Activated naive CD4-positive, alpha-beta T cell treated with anti-CD3 and anti-CD28 coated beads, Interleukin-2, amount 50 U/mL, for 72 hours (primary cell): Measurements from ENCODE around the gene PSG7. TPM values are rescaled to one million over a fixed set of nuclear protein-coding genes. Genes with fewer than 3 reads are reported as not detected.
"Not testable (repeated sequence)": the region's sequence is repeated elsewhere in the genome, so short reads cannot be mapped to it uniquely, and the experiment has no call there.

Experiments used
- ATAC-seq, 2 donors: fragments of 150-1000 bp; cut with Tn5 transposase; 2 replicates each; pipeline ENCODE4 v1.10.0; 2021; ENCODE audit warnings: mild to moderate bottlenecking in 2 of 2, moderate library complexity in 2 of 2
- DNase-seq, 2 donors: peaks; one replicate each; pipeline ENCODE4 v3.0.0; 2021 to 2022; ENCODE audit warnings: low spot score in 2 of 2
- H3K27ac Mint-ChIP-seq, 2 donors: one replicate each; pipeline ENCODE4 v1.8.0; 2022; ENCODE audit warnings: mild to moderate bottlenecking in 2 of 2, mixed read lengths in 2 of 2
- H3K36me3 Mint-ChIP-seq, 2 donors: one replicate each; pipeline ENCODE4 v1.8.0; 2022; ENCODE audit warnings: mixed read lengths in 2 of 2
- H3K9me3 Mint-ChIP-seq, 2 donors: one replicate each; pipeline ENCODE4 v1.8.0; 2022; ENCODE audit warnings: mixed read lengths in 2 of 2
- total RNA-seq, 2 donors: library from RNA; stranded (reverse); gene quantifications; one replicate each; pipeline ENCODE4 v1.2.3, GENCODE V29; 2022

Gene PSG7
- total RNA-seq, 2 donors from 2014 or later: not detected

DNA sequence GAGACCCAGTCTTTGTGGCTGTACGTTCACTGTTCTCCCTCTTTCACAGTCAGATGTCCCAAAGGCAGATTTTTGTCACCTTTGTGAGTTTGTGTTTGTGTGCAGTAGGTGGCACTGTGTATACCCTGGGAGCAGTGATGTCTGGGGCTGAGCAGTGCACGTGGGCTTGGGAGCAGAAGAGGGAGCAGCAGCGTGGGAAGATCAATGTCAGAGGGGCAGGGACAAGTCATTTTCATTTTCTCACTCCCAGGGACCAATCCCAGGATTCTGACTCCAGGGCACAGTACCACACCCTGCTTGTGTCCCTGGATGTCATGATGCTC is 17.3 kb downstream of the PSG7 start:
- no peaks in the 10 kb centered on the region for H3K36me3 Mint-ChIP-seq
- no peak for DNase-seq

DNA sequence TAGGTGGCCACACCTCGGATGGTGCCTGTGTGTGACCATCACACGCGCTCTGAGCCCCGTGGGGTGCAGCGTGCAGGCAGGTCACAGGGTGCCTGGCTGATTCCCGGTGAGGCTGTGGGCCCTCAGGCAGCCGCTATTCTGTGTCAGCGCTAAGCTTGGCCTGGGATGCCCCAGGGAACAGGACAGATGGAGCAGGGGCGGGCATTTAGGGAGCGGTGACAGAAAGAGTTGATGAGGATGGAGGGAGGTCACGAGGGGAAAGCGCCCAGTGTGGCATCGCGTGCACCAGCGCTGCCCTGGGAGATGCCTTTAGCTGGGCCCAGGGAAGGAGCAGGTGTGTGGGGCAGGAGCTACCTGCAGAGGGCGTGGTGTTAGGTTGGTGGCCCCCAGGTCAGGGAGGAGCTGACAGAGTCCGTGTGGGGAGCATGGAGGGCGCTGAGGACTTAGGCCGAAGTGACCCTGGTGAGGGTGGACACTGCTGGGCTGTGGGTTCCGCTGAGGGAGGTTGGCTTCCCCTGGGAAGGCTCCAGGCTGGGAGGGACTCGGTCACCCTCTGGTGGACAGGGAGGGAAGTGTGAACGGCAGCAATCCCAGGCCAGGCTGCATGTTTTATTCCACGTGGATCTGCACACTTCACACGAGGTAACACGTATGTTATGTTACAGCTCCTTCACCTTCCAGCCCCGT is 17.8 kb downstream of the PSG7 start:
- ATAC-seq, DNase-seq, H3K27ac Mint-ChIP-seq, H3K36me3 Mint-ChIP-seq, H3K9me3 Mint-ChIP-seq: not testable (repeated sequence)

More for the DNA sequence above, 17.3 kb downstream of the PSG7 start:
- Mint-ChIP-seq H3K9me3 (no peaks in the 10 kb centered on the region), H3K27ac (no peak overlapping the region)
- no peak for ATAC-seq

DNA sequence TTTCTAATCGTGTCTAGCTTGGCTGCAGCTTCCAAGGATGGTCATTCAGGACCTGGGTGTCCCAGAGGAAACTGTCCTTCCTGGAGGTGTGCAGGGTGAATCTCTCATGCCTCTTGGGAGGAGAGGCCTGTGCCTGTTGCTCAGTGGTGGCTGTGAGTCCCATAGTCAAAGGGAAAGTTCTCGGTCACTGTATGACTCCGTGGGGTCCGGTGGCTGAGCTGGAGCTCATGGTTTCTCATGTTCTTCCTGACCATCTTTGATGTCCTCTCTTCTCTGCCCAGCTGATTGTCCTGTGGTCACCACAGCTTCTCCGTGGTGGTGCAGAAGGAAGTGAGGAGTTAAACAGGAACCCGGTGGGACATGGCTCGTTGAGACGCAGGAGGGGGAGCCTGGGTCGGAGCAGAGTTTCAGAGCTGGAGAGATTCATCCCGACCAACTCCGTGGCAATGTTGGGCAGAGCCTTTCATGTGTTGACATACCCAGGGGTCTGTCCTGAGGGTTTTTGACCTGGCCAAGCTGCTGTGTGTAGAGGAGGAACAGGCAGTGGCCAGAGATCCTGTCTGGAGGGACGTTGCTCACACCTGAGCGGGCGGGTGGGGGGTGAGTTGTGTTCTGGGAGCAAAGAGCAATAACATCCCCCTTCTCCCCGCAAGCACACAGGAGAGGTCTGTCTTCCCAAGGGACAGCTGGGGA is 18.5 kb downstream of the PSG7 start:
- peak overlapping the region; percentile 20 to 39 for H3K27ac Mint-ChIP-seq
- not testable (repeated sequence) for H3K36me3 Mint-ChIP-seq, DNase-seq, H3K9me3 Mint-ChIP-seq, ATAC-seq

DNA sequence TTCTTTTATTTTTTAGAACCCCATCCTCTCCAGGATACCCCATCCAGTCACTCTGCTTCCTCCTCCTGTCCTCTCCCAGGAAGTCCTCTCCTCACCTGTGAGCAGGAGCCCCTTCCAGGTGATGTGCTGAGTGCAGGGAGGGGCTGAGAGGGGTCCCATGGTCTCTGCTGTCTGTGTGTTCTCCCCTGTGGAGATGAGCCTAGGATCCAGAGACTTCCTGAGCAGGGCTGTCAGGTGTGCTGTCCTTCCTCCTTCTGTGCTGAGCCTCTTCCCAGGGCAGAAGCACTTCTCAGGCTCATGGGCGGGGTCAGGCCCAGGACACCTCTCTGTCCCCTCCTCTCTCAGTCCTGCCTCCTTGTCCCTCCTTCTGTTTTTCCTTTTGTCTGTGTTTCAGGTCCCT is 19.4 kb downstream of the PSG7 start, which contains the start of gene PSG6:
PSG6 (minus strand) TSS at position 261 of the 400 bp plus-strand sequence; CDS start at position 159, 102 bp downstream.
- DNase-seq, ATAC-seq, H3K36me3 Mint-ChIP-seq, H3K9me3 Mint-ChIP-seq: not testable (repeated sequence)
- H3K27ac Mint-ChIP-seq: peak within 1 kb of the TSS; percentile 39 to 45

DNA sequence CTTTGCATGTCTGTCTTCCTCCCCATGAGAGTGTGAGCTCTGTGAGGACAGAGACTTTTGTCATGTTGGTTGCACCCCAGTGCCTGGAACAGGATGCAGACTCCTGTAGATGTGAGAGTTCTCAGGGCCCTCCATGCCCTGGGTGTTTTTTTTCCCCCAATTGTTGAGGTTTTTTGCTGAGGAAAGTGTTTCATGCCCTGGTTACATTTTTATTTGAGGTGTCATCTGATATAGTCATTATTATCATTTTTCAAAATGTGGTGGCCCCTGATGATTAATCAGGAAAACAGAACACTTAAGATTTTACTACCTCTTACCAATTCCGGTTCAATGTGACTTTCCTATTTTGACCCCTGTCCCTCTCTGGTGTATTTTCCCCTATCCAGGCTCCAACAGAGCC is 20.1 kb downstream of the PSG7 start:
- H3K9me3 Mint-ChIP-seq, ATAC-seq, H3K36me3 Mint-ChIP-seq, DNase-seq, H3K27ac Mint-ChIP-seq: not testable (repeated sequence)

DNA sequence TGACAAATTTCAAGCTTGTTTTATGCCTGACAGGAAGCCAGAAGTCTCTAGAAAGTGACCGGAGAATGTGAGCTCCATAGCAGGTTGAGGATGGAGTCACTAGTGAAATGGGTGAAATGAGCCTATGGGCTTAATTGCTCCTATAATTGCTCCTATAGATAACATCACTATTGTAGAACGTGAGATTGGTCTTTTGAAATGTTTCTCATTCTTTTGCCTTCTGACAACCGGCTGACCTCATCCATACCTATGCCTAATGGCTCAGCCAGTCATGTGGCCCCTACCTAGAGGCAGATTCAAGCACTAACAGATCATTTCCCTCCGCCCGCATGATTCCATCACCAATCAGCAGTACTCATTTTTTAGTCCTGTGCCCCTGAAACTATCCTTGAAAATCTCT is 23.5 kb downstream of the PSG7 start:
- not testable (repeated sequence) for H3K36me3 Mint-ChIP-seq, H3K9me3 Mint-ChIP-seq, ATAC-seq, H3K27ac Mint-ChIP-seq, DNase-seq

DNA sequence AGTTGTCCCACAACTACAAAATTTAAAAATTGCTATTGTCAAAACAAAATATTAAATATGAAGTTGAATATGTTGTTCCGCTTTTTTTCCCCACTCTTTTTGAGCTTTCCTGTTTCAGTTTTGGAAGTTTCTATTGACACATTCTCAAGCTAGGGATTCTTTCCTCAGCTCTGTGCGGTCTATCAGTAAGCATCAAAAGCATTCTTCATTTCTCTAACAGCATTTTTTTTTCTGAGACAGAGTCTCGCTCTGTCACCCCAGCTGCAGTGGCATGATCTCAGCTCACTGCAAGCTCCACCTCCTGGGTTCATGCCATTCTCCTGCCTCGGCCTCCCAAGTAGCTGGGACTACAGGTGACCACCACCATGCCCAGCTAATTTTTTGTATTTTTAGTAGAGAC is 24.1 kb downstream of the PSG7 start:
- not testable (repeated sequence) for H3K9me3 Mint-ChIP-seq

DNA sequence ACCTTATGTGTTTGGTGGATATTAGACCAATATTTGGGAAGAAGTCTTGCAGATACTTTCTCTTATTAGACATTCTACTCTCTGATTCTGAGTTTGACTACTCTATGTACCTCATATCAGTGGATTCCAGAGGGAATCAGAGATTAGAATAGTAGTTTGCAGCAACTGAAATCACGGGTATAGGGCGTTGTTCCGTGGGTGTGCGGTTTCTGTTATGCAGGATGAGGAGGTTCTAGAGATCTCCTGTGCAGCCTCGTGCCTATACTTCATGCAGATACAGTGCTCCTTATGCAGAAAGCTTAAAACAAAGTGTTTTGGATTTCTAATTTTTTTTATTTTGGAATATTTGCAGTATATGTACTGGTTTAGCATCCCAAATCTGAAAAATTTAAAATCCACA is 25.3 kb downstream of the PSG7 start:
- not testable (repeated sequence) for ATAC-seq, H3K9me3 Mint-ChIP-seq, H3K27ac Mint-ChIP-seq, H3K36me3 Mint-ChIP-seq, DNase-seq

More for the DNA sequence above, 24.1 kb downstream of the PSG7 start:
- not testable (repeated sequence) for ATAC-seq, H3K27ac Mint-ChIP-seq, DNase-seq, H3K36me3 Mint-ChIP-seq

DNA sequence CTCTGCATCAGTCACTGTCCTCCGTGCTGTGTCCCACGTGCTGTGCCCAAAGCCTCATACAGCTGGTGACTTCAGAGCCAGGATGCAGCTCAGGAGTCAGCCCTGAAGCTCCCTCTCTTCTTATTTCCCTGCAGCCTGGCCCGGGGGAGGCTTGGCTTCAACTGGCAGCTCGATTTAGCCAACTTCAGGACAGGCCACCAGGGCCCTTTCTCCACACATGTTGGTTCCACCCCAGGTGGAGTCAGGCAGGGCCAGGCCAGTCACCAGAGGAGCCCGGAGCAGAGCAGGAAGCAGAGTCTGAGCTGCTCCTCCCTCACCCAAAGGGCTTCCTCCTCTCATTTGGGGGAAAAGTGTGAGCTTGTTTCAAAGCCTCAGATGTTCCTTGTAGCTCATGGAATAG is 30.8 kb downstream of the PSG7 start:
- H3K9me3 Mint-ChIP-seq, ATAC-seq, H3K36me3 Mint-ChIP-seq, DNase-seq, H3K27ac Mint-ChIP-seq: not testable (repeated sequence)

DNA sequence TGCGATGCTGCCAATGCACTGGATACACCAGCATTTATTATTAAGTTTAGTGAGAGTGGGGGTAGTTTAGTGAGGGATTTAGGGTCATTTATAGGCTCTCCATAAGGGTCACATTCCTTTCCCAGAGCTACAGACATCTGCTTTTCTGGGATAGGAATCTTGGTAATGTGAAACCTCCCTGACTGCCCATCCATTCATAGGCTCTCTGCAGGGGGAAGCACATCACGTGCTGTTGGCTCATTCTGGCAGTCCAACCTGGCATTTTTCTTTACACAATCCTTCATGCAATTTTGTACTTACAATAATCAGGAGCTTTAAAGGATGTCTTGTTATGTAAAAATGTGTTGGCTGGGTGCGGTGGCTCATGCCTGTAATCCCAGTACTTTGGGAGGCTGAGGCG is 36.4 kb downstream of the PSG7 start:
- not testable (repeated sequence) for H3K27ac Mint-ChIP-seq, H3K36me3 Mint-ChIP-seq, ATAC-seq, DNase-seq, H3K9me3 Mint-ChIP-seq

DNA sequence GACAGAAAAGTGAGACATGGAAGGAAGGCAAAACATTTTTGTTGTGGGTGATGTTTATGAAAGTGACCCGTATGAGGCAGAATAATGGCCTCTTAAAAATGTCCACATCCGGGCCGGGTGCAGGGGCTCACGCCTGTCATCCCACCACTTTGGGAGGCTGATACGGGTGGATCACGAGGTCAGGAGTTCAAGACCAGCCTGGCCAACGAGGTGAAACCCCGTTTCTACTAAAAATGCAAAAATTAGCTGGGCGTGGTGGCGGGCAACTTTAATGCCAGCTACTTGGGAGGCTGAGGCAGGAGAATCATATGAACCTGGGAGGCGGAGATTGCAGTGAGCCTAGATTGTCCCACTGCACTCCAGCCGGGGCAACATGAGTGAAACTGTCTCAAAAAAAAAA is 37.3 kb downstream of the PSG7 start:
- DNase-seq, ATAC-seq, H3K9me3 Mint-ChIP-seq, H3K27ac Mint-ChIP-seq, H3K36me3 Mint-ChIP-seq: not testable (repeated sequence)

DNA sequence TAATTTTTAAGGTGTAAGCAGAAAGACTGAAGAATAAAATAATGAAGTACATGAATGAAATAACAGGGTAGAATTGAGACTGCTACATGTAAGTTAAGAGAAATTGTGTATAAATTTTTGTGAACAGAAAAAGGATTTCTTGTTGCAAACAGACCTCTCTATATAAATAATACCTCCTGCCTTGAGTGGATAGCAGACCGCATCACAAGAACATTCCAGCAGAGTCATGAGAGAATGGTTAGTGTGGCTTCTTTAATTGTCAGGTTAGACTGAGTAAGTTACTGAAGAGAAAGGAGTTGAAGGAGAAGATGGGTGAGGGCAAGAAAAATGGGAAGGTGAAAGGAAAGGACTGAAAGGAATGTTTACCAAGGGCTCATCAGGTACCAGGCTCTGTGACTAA is 37.9 kb downstream of the PSG7 start:
- ATAC-seq, H3K9me3 Mint-ChIP-seq, H3K36me3 Mint-ChIP-seq, DNase-seq, H3K27ac Mint-ChIP-seq: not testable (repeated sequence)

DNA sequence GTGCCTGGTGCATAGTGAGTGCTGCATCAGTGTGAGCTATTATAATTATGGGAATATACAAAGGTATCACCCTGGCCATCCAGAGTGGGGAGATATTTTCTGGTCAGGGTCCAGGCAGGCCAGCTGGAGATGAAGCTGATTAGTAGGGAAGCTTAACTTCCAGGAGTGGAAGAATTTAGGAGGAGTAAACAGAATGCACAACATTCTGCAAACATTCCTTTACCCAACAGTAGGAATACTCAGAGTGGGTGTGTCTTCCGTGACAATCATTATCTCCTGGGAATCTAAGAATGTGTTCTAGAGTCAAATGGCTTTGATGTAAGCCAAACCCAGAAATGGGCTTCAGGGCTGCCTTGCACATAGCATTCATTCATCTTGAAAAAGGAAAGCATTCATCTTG is 38.4 kb downstream of the PSG7 start:
- not testable (repeated sequence) for ATAC-seq, H3K27ac Mint-ChIP-seq, H3K9me3 Mint-ChIP-seq, H3K36me3 Mint-ChIP-seq, DNase-seq

DNA sequence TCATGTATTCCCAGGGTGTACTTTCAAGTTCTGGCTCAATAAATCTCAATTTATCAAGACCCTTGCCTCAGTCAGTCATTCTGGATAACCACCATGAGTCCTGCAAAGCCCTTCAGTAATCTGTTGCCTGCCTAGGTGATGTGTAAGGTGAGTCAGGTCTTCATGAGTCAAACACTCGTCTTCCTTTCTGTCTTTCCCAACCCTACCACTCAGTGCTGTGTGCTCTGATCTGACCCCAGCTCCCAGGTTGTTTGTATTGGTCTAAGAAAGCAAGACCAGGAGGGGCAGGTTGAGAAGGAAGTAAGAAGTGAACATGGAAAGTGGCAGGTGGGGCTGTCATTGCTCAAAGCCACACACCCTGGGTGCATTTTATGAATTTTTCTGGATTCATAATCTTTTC is 39.3 kb downstream of the PSG7 start:
- H3K27ac Mint-ChIP-seq, H3K9me3 Mint-ChIP-seq, ATAC-seq, DNase-seq, H3K36me3 Mint-ChIP-seq: not testable (repeated sequence)

DNA sequence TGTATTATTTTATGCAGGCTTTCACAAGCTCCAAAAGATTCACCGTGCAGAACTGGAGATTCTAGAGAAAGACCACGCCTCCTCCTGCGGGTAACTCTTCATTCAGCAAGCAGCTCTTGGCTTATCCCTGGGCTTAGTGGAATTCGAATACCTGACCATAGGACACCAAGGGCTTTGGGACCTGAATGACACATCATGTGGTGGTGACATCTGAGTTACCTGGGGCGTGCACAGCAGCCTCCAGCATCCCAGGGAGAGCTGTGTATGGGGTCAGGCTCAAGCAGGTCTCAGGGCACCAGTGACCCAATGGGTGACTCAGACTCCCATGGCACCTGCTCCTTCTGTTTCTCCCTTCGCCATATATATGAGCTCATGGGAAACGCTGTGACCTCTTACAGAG is 46.6 kb downstream of the PSG7 start:
- not testable (repeated sequence) for DNase-seq, ATAC-seq, H3K27ac Mint-ChIP-seq, H3K9me3 Mint-ChIP-seq, H3K36me3 Mint-ChIP-seq

DNA sequence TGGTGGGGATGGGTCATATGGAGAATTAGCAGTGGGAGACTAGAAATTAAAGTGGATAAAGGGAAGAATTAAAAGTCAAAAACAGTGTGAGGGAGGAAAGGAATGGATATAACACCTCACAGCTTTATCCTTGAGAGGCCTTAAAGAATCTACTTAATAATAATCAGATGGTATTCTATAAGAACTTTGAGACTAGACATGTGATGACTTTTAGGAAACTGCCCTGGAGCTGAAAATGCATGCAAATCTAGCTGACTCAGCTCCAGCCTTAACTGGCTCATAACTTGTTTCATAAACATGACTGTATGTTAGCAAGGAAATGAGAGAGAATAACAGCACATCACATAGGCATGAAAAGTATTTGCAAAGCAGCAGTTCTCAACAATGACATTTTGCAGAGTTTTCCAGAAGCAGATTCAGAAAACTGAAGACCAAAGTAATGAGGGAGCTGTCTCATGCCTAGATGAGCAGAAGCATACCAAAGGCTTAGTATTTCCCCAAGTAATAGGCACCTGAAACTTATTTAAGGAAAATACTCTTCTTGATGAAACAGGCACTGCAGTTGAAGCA is 49.0 kb downstream of the PSG7 start:
- not testable (repeated sequence) for H3K27ac Mint-ChIP-seq, ATAC-seq, H3K36me3 Mint-ChIP-seq, H3K9me3 Mint-ChIP-seq, DNase-seq

DNA sequence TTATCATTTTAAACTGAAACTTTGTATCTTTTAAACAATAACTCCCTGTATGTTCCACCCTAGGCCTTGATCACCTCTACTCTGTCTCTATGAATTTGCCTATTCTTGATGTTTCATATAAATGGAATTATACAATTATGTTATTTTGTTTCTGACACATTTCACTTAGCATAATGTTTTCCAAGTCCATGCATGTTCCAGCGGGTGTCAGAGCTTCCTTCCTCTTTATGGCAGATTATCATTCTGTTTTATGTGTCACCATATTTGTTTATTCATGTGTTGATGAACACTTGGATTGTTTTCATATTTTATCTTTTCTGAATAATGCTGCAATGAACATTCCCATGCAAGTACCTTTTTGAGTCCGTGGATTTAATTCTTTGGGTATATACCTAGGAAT is 54.3 kb downstream of the PSG7 start:
- not testable (repeated sequence) for DNase-seq, H3K27ac Mint-ChIP-seq, H3K36me3 Mint-ChIP-seq, H3K9me3 Mint-ChIP-seq, ATAC-seq

DNA sequence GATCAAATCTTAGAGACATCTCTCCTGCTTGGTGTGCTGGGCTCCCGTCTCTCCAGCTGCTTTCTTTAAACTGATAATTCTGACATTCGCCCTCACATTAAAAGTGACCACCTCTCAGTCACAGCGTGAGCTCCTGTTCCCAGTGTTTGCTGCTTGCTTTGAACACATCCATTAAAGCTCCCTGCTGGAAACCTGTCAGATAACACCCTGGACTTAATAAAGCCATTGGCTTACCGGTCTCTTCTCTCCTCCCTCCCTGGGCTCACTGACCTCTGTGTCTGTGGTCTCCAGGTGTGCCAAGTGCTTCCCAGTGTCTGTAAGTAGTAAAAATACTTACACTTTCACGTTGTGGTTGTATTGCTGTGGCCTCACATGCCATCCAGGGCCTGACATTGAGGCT is 55.0 kb downstream of the PSG7 start:
- not testable (repeated sequence) for DNase-seq, H3K9me3 Mint-ChIP-seq, H3K36me3 Mint-ChIP-seq, H3K27ac Mint-ChIP-seq, ATAC-seq
